HG02885 (cell line): ENCODE results near the gene LEAP2.
A peak's percentile ranks its signal among the peaks of the same experiment; 100 is the strongest.
"Not testable (repeated sequence)": the region's sequence is repeated elsewhere in the genome, so short reads cannot be mapped to it uniquely, and the experiment has no call there.

ENCODE experiments used
- ATAC-seq: cut with Tn5 transposase; IDR thresholded peaks from one replicate; pipeline ENCODE4 v1.9.1; 2021; ENCODE audit warnings: mild to moderate bottlenecking; ENCODE audit not compliant: unreplicated experiment, poor library complexity

LEAP2 gene

DNA sequence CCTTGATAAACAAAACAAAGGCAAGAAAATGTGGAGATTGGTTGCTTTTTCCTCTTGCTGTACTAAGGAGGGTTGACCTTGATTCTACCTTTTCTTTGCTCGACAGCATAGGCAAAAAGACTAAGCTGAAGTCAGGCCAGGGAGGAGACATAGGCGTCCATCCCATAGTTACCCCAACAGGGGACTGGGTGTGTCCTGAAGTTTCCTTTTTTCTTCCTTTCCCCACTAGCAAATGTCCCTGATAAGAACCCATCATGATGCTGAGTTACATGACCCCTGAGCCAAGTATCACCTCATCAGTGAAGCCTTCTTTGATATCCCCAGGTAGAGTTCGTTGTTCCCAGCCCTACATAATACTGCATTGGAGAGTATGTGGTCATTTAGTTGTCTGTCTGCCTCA, 33.2 kb upstream of the LEAP2 start:
- ATAC-seq: no peak

DNA sequence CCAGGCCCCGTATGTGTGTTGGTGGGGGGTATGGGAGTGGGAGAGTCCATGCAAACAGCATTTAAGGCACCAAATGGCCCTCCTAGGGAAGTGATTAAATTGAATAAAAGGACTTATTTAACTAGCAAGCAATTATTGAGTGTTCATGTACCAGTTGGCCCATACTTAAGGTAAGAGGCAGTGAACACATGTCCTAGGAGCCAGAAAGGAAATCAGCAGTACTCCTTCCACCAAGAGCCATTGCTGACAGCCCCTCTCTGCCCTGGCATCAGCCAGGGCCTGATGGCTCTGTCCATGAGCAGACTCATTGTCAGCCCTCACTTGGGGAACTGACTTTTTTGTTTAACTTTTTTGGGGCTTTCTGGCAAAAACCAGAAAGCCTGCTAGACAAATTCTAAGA, 32.6 kb upstream of the LEAP2 start:
- ATAC-seq: no peak

DNA sequence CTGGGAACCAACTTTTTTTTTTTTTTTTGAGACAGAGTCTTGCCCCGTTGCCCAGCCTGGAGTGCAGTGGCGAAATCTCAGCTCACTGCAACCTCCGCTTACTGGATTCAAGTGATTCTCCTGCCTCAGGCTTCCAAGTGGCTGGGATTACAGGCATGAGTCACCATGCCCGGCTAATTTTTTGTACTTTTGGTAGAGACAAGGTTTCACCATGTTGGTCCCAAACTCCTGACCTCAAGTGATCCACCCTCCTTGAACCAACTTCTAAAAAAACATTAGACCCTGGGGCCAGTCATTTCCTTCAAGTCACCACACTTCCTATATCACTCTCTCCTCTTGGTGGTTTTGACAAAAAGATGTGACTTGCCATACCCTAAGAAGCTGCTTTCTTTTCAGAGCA, 32.2 kb upstream of the LEAP2 start:
- ATAC-seq: no peak

DNA sequence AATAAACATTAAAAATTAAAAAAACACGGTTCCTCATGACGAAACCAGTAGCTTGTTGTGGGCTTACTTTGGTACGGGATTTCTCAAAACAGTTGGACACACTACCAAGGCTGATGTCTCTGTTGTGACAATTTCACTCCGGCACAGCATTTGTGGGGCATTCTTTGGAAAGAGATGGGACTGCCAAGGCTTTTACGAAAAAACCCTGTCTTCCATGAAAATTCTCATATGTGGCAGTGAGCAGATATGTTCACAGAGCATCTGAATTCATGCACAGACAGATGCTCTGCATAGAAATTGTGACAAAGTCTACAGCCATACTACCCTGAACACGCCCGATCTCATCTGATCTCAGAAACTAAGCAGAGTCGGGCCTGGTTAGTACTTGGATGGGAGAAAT, 25.2 kb upstream of the LEAP2 start:
- no peak for ATAC-seq

DNA sequence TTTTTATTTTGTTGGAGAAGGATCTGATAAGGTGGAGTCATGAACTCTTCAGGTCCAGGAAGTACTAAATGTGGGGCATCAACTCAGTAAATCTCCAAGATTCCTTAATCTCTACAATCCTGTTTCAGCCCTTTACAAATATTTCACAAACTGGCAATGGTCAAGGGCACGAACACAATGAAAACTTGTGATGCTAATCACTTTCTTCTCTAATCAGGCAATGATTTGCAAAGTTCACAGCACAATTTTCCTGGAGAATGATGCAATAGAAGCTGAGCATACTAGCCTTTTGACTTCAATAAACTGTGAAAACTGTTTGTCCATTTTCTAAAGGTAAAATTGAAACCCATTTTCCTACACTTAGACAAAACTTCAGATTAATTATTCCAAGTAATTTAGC, 24.1 kb upstream of the LEAP2 start:
- no peak for ATAC-seq

DNA sequence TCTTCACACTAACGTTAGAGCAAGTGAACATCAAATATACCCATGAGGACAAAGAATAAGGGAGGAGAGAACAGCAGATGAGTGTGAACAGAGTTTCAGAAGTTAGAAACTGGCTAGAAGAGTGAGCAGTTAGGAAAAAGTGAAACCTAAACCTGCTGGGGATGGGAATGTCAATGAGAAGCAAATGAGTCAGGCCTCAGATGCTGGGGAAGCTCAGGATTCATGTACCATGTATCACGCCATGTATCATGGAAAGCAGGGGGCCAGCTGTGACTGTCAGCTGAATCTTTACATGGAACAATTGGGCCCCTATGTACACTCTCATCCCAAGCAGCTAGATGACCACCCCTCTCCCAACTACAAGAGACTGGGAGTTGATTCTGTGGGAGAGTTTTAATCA, 23.4 kb upstream of the LEAP2 start:
- ATAC-seq: no peak

DNA sequence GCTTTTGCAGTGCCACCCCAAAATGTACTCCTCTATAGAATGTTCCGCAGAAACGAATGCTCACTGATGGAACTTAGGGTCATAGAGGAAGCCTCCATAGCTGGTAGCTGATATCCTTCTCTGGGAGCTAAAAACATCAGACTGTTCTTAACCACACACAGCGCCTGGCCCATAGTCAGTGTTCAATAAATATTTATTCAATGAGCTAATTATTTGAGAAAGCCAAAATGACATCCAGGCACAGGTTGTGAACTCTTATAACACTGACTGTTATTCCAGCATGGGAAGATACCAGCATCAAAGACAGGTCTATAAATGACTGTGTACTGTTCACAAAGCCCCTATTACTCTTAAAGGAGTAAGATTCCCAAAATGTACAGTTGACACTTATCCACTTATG, 20.1 kb upstream of the LEAP2 start:
- no peak for ATAC-seq

DNA sequence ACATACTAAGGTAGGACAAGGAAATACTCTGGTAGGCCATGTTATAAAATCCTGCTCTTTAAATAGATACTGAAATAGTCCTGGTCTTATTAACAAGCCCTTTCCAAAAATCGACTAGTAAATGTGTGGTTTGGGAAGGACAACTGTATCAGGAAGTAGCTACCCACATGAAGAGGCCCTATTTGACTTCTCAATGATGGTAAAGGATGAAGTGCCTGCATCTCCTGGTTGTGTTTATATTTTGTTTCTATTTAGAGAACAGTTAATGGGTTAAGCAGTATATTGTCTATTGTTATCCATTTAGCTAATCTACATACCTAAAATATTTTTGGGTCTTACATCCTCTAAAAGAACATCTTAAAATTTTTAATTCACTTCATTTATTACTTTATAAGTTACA, 19.7 kb upstream of the LEAP2 start:
- no peak for ATAC-seq

DNA sequence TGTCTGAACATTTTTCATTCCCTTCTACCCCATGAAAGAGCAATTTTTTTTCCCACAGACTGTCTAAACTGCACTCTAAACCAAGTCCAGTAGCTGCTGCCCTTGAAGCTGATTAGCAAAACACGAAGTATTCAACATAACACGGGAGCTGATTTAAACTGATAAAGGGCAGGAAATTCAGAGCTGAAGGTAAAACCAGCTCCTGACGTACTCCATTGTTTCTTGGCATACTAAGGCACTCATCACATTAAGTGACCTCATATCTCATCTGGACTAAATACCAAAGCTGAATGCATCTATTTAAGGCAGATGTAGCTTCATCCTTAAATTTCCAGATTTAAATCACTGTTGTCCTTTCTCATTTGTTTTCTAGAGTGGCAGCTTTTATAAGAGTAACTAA, 19.2 kb upstream of the LEAP2 start:
- ATAC-seq: no peak

DNA sequence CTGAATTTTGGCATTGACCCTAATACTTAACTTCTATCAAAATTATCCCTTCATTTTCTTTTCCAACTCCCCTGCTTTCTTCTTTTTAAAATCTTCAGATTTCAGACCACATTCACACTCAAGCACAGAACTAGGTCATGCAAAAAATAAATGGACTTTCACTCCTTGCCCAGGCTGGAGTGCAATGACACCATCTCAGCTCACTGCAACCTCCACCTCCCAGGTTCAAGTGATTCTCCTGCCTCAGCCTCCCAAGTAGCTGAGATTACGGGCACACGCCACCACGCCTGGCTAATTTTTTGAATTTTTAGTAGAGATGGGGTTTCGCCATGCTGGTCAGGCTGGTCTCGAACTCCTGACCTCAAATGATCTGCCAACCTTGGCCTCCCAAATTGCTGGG, 18.5 kb upstream of the LEAP2 start:
- not testable (repeated sequence) for ATAC-seq

DNA sequence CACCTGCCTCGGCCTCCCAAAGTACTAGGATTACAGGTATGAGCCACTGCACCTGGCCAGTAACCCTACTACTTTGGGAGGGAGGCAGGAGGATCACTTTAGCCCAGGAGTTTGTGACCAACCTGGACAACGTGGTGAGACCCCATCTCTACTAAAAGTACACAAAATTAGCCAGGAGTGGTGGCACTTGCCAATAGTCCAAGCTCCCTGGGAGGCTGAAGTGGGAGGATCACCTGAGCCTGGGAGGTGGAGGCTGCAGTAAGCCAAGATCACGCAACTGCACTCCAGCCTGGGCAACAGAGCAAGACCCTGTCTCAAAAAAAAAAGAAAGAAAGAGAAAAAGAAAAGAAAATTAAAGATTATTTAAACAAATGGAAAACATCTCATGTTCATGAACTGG, 17.5 kb upstream of the LEAP2 start:
- no peak for ATAC-seq

DNA sequence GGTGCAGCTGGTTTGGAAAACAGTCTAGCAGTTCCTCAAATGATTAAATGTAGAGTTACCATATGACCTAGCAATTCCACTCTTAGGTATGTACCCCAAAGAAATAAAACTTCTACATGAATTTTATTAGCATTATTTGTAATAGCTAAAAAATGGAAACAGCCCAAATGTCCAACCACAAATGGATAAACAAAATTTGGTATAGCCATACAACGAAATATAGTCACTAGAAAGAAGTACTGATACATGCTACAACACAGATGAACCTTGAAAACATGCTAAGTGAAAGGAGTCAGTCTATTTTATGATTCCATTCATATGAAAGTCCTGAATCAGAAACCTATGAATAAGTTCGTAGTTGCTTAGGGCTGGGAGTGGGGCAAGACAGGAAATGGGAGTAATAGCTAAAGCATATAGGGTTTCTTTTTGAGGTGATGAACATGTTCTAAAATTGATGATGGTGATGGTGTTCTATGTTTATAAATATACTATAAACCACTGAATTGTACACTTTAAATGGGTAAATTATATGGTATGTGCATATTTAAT, 13.5 kb upstream of the LEAP2 start:
- ATAC-seq: no peak

DNA sequence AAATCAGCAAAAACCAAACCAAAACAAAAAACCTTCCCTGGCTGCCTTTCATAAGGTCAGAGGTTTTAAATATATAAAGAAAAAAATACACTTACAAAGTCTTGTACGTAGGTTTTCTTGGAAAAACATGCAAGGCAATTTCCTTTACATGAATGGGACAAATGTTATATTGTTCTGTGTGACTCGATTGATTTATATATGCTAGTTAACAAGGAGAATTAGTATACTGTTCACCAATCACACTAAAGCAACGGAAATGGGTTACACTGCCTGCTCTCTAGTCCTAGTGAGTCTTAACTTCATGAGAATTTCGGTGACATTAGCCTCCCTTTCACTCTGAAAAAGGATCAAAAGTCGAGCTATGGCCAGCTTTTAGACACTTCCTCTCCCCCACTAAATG, 12.7 kb upstream of the LEAP2 start:
- ATAC-seq: no peak

DNA sequence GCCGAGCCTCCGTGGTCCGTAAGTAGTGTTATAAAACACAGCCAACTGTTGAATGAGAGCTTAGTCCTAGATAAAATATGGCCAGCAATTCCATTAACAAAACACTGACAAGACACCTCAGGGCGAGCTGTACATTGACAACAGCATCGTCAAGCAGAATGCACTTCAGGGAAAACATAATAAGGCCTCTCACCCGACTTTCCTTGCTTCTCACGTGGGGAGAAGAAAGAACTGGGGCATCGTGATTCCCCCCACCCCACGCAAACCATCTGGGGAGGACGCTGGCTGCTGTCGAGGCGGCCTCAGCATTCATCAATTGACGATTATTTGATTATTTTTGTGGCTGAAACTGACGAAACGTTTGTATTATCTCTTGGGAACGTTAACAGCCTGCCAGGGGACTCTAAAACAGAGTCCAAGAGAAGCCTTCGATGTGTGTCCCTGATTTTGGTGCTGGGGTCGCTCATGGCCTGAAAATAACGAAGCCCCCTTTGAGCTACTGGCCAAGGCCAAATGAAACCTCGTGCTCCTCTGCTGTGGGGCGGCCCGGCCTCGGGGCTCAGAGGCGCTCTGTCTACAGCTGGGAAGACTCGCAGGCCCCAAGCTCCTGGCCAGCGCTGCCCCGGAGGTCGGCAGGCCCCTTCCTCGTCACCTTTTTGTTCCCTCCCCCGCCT, 7.7 kb upstream of the LEAP2 start:
- peak; percentile 23 for ATAC-seq

DNA sequence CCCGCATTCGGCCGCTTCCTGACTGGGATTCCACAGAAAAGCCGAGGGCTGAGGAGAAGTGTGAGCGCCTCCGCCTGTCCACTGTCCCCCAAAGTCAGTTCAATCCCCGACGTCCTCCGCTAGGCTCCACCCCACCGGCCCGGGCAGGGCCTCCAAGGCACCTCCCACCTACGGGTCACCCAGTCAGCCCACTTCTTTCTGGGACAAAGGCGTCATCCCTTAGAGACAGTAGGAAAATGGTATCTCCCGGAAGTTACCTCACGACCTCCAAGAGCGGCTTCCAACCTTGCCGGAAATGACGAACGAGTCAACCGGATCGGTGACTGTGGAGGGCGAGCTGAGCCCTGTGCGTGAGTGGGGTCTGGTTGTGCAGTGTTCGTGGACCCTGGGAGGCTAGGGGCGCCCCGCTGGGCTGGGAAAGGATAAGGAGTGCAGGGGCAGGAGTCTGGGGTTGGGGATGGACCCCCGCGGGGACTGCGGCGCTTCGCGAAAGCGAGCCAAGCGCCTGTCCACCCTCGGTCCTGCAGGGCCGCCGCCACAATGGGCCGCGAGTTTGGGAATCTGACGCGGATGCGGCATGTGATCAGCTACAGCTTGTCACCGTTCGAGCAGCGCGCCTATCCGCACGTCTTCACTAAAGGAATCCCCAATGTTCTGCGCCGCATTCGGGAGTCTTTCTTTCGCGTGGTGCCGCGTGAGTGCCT, 7.0 kb upstream of the LEAP2 start, which contains the start of the genes GDF9 and UQCRQ:
GDF9 (minus strand) TSS at position 128 of the 704 bp plus-strand sequence. CDS start 1,936 bp downstream, outside the sequence.
UQCRQ (plus strand) TSS at position 301 of the 704 bp plus-strand sequence; CDS start at position 541, 240 bp downstream.
- ATAC-seq: peak; percentile 99

DNA sequence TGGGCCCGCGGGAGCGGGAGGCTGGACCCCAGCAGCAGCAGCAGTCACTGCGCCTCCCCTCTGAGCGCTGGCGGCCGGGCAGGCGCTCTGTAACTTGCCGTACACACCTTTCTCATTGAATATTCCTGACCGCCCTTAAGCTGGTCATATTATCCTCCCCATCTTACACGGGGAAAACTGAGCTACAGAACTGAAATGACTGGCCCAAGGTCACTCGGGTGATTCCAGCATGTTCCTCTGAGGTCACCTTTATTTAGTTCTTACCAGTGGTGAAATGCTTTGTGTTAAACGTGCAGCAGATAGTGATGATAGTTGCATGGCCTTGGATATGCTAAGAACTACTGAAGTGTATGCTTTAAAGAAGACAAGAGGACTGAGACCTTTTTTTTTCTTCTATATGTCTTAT, 6.4 kb upstream of the LEAP2 start:
- peak; percentile 15 for ATAC-seq

DNA sequence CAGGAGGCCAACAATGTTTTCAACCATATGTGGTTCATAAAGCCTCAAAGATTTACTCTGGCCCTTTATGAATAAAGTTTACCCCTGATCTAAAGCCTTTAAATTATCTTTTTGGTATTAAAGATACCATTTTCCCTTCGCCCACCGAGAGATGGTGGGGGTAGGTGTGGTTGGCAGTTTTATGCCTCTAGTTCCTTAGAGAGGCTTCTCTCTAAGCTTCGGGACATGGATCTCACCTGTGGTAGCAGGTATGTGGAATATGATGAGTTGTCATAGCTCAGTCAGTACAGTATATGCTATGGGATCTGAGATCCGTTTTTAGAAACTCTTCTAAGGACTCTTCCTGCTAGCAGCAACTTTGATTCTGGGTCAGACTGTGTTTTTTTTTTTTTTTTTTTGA, 4.7 kb upstream of the LEAP2 start:
- ATAC-seq: no peak

DNA sequence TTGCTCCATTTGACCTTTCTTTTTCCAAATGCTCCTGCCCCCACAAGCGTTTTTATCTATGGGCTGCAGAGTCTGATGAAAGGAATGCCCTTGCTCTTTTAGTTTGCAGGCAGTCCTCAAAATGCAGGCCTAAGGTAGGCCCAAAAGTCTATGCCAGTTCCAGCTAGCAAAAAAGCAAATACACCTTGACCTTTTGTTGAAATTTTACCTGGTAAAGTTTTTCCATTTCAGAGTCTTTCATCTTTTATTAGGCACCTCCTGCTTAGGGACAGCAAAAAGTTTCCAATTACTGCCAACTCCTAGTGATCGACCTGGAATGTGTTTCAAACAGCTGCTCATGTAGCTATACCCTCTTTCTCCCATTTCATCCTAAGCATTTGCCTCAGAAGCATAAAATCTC, 2.7 kb upstream of the LEAP2 start:
- no peak for ATAC-seq

DNA sequence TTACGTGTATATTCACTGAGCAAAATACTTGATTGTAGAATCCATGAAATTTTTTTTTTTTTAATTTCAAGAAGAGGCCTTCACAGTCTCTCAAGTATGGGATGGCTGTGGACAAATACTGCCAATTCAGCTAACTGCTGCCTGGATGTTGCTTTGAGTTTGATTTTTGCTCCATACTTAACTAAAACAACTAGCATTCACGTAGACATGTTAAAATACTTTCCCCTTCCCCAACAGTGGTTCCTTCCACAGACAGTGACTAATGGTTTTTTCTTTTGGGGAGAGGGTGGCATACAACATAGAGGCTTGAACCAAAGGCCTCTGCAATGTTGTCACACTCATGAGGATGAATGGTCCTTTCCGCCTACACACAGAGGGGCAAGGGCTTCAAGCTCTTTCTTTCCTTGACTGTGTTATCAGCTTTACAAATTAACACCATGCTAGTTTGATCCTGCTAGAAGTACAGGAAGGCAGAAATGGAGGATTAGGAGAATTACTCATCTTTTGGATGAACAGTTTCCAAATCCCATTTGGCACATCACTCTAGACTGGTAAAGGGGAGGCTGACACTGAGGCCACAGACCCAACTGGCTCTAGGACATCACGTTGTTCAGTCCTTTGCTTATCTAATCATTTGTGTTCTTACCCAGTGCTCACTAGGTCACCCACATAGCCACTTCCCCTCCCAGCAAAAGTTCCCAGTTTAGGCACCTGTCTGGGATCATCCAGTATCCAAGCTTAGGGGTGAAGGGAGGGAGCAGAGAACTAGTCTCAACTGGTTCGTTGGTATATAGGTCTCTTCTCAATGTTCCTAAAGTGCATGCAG, 1.8 kb upstream of the LEAP2 start:
- no peak for ATAC-seq

DNA sequence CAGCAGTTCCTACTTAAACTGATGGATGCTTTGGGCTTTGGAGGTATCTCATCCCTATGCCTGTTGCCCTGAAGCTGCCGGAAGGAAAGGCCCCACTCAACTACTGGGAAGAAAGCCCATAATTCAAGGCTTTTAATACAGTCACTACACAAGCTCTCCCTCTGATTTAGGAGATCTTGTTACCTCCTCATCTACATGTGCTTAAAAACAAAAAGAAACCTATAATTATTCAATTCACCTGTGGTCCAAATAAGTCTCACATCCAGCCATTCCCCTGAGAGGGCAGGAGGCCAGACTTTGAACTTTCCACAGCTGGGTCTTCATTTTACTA, 715 bp upstream of the LEAP2 start:
- no peak for ATAC-seq

DNA sequence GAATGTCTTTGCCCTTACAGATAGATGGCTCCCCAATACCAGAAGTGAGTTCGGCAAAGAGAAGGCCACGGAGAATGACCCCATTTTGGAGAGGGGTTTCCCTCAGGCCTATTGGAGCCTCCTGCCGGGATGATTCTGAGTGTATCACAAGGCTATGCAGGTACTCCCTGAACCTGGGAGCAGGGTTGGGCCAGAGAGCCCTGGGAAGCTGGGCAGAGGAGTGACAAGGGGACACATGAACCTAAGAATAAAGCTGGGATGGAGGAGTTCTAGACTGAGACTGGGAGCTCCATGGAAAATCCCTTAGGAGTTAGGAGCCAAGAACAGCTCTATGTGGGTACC, 433 bp downstream of the LEAP2 start:
- ATAC-seq: no peak
